CMK (cell line): ENCODE results near the gene MCEE.
"Not testable (repeated sequence)": the region's sequence is repeated elsewhere in the genome, so short reads cannot be mapped to it uniquely, and the experiment has no call there.

Source experiments
- DNase-seq: peaks from one replicate; pipeline ENCODE4 v3.0.0-alpha.2; 2010; ENCODE audit warnings: low read depth

Gene MCEE

GRCh38 chr2:71130152-71130904 is at the start of gene MCEE, which contains the start of gene MPHOSPH10:
TSS of gene MCEE (minus strand) at chr2:71130229. CDS start at chr2:71130219, 10 bp downstream.
TSS of gene MPHOSPH10 (plus strand) at chr2:71130634. CDS start at chr2:71130666, 32 bp downstream.
- peak; percentile 72 for DNase-seq

DNA sequence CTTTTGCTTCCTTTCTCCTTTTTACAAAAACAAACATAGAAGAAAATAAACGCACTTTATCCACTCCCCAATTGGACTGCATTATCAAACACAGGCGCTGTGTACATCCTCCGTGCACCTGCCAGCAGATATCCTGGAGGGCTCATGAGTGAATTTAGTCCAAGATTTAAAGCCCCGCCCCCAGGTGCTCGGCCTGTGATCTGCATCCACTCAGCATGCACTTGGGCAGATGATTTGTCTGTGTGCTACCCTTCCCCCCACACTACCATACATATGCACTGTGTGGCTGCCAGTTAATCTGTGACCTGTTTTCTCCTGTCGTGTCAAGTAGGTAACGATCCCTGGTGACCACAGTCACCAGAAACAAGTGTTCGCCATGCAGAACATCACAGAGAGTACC is 48.8 kb upstream of the MCEE start:
- not testable (repeated sequence) for DNase-seq

DNA sequence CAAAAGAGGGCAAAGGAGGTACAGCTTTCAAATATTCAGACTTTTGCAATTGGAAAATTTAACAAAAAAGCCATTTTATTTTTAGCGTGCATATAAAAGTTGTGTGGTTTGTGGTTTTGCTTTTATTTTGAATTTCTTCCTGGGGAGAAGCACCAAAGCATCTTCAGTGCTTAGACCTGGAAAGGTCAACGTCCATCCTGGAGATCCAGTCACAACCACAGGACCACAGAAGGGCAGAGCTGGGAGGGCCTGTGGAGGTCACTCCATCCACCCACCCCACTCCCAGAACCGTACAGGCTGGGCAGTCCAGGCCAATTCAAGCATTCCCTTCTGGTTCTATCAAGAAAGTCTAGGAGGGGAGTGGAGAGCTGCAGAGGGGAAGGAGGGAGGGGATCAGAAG is 44.2 kb upstream of the MCEE start:
- DNase-seq: no peak

DNA sequence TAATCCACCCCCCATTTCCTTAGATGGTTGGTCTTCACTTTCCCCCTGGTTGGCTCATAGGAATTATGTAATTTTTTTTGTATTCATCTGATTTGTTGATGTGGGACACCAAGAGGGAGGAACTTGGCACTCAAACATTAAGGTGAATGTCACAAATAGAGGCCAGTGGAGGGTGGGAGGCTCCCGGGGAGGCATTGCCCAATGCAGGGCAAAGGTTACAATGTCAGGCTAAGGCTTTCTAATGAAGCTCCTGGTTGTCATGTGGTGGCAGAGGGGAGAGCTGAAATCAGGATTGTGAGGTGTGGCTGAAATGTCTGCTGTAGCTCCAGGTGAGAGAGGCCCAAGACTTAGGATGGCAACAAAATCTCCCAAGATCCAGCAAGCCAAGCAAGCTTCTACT is 43.1 kb upstream of the MCEE start:
- no peak for DNase-seq

GRCh38 chr2:71166812-71167211 is 36.8 kb upstream of the MCEE start:
- no peak for DNase-seq

DNA sequence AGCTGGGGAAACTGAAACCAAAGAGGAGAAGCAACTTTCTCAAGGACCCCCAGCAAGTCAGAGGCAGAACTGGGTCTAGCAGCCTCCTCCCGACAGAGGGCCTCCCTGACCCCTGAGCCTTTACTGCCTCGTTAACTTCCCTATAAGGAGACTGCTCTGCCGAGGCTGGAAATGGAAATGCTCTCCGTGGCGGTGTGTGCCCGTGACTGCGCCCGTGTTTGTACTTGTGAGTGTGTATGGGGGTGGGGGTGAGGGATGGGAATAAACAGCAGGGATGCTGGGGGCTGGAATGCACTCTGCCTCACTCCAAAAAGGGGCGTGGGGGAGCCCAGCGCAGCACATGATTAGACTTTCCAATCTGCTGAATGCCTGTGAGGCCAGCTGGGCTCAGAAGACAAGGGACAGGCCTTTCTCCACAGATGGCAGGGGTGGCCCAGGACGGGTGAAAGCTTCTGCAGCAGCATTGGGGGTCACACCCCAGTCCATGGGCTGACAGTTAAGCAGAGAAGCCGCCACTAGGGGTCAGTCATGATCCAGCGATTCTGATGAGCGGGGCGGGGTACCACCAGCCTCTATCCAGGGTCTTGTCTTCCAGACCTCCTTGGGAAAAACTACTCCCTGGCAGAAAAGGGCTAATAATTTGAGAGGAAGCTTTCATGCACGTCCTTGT is 27.2 kb upstream of the MCEE start:
- DNase-seq: peak; percentile 27

DNA sequence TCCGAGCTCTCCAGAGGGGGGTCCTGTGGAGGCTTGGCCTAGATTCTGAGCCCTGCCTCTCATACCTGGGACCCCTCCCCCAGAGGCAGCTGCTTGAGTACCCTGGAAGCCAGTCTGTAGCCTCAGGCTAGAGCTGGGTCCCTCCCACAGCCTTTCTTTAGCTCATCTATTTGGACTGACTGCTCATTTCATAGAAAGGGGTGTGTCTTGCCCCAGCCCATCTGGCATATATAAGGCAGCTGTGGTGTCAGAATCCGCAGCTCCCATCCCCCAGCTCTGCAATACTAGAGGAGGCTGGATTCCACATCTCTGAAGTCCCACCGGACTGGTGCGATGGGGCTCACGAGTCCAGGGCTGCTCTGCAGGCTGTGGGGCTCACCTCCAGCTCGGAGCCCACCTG is 26.5 kb upstream of the MCEE start:
- no peak for DNase-seq

DNA sequence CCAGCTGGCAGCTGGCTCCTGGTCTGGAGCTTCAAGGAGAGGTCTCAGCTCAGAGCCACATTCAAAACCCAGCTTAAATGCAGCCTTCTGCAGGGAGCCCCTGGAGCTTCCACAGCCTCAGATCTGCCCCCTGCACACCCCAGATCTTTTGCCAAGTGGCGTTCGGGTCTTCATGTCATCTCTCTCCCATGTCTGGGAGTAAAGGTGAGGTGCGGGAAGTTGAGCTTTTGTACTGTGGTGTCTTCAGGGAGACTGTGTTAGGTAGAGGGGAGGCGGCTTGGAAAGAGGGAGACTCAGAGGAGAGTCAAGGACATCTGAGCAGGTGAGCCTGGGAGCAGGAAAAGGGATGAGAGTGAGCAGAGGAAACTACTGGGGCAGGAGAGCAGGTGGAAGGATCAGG is 25.8 kb upstream of the MCEE start:
- DNase-seq: no peak

DNA sequence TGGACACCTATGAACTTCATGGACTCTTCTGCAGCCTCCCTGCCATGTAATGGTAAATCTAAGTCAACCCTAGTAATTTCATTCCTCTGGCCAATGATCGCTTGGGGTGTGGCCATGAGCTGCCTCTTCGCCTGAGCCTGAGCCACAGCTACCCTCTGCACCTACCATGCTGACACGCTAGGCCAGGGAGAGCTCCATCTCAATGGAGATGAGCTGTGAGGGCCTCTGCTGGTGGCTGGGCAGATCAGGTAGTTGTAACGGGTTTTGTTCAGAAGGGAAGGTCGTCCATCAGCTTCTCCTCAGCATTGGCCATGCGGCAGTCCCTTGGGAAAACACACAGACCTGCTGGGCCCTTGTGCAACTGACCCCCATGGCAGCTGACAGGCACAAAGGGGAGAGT is 24.8 kb upstream of the MCEE start:
- no peak for DNase-seq

- no peak for DNase-seq
Observed at GRCh38 chr2:71154279-71154678, 24.2 kb upstream of the MCEE start.

- DNase-seq: no peak
Observed at GRCh38 chr2:71153585-71154224, 23.7 kb upstream of the MCEE start.

- DNase-seq: no peak
Observed at GRCh38 chr2:71151620-71152019, 21.6 kb upstream of the MCEE start.

DNA sequence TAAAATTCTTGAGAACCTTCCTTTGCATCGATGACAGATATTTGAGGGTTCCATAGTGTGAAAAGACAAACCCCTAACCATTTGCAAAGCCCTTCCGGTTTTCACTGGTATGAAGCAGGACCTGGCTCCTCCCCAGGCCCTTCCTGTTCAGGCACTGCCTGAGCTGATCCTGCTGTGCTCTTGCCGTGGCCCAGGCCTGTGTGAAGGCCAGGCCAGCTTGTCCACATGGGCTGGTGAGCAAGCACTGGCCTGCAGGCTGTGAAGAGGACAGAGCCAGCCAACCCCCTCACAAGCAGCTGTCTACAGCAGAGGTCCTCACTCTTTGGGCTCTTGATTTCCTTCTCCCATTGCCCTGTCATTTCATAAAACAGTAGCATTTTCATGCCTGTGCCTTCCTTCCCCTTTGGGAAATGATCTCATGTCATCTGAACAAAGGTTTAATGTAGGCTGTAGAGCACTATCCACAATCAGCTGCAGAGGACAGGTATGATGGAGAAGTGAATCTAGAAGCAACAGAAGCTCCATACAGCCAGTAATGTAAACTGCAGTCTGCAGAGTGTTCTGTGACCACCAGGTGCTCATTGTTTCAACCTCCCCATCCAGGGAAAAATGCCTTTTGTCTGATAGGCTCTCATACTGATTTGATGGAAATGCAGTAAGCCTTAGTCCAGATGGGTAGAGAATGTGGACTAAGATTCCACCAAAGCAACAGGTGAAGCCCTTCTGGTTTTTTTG is 20.2 kb upstream of the MCEE start:
- DNase-seq: no peak

- no peak for DNase-seq
Observed at GRCh38 chr2:71148506-71149063, 18.6 kb upstream of the MCEE start.

GRCh38 chr2:71143782-71144181 is 13.8 kb upstream of the MCEE start:
- DNase-seq: no peak

- no peak for DNase-seq
Observed at GRCh38 chr2:71136174-71136573, 6.1 kb upstream of the MCEE start.

- no peak for DNase-seq
Observed at GRCh38 chr2:71133603-71134002, 3.6 kb upstream of the MCEE start.

DNA sequence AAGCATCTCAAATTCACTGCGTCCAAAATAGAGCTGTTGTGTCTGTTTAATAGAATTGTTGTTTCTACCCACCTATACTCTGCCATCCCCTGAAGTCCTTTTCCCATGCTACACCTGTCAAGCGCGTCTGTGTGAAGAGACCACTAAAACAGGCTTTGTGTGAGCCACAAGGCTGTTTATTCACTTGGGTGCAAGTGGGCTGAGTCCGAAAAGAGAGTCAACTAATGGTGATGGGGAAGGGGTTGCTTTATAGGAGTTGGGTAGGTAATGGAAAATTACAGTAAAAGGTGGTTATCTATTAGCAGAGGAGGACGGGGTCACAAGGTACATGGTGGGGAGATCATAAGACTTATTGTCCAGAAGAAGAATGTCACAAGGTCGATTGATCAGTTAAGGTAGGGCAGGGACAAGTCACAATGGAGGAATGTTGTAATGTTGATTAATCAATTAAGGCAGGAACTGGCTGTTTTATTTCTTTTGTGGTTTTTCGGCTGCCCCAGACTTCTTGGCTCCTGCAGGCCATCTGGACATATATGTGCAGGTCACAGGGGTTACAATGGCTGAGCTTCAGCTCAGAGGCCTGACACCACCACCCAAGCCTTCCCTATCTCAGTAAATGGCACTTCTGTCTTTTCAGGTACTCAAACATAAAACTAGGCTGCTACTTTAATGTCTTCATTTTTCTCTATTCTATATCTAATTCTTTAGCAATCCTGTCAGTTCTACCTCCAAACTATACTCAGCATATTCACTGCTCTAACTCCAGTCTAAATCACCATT is 1.5 kb upstream of the MCEE start:
- DNase-seq: not testable (repeated sequence)

DNA sequence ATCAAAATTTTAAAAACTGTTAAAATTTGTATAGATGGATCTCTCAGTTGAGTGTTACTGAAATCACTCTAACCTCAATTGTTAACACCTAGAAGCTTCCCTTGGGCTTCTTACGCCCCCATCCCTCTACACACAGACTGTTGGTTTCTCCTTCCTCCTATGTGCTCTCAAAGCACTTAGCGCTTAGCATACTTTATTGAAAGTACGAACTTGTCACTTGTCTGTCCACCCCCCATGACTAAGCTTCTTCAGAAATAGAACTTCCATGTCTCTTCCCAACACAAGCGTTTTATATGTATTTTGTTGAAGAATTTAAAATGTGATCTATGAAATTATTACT is 846 bp upstream of the MCEE start:
- no peak for DNase-seq

- no peak for DNase-seq
Observed at GRCh38 chr2:71129902-71130151, 202 bp downstream of the MCEE start.

DNA sequence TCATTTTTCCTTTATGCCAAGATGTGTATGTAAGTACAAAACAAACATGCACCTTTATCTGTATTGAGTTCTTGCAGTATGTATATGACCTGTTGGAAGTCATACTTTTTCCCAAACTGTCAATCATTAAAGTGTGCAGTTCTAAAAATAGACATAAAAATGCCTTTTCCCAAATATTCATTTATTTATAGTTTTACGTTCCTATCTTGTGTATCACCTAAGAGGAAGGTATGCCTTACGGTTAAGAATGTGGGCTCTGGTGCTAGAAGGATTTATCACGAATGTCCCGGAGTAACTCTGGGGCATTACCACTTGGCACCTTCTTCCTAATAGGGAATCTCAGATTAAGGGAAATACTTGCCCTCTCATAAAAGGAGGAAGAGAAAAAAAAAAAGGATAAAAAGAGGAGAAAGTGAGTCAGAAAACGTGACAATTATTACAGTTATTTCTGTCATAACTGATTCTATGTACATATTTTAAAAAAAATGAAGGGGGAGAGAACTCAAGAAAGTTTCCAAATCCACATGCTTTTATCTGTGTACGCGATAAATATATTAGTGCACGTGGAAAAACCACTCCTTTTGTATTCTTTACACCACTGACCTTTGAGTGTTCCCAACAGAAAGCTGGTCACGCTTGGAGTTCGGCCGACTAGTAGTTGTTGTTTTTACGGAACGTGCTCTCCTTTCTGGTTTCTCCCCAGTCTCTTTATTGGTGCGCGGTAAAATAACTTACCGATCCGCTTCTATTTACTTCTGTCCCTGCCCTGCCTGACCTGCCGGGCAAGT is 721 bp downstream of the MCEE start:
- DNase-seq: no peak
